ENCODE results near the gene UBR2.

- TF ChIP-seq, protein P1, sequence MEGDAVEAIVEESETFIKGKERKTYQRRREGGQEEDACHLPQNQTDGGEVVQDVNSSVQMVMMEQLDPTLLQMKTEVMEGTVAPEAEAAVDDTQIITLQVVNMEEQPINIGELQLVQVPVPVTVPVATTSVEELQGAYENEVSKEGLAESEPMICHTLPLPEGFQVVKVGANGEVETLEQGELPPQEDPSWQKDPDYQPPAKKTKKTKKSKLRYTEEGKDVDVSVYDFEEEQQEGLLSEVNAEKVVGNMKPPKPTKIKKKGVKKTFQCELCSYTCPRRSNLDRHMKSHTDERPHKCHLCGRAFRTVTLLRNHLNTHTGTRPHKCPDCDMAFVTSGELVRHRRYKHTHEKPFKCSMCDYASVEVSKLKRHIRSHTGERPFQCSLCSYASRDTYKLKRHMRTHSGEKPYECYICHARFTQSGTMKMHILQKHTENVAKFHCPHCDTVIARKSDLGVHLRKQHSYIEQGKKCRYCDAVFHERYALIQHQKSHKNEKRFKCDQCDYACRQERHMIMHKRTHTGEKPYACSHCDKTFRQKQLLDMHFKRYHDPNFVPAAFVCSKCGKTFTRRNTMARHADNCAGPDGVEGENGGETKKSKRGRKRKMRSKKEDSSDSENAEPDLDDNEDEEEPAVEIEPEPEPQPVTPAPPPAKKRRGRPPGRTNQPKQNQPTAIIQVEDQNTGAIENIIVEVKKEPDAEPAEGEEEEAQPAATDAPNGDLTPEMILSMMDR (IDR thresholded peaks at IDR 0.05; ENCODE audit: low read depth, low read length): no peak
- no peak for TF ChIP-seq EZH2phosphoT487 (IDR thresholded peaks at IDR 0.05; ENCODE audit: low read depth)
These were observed 163.8 kb downstream of the UBR2 start for GRCh38 chr6:42727627-42728026.

Measured in OCI-LY3 (cell line).